Activated T-helper 2 cell treated with anti-CD3 and anti-CD28 coated beads, Interferon-gamma antibody, Interleukin-2, Interleukin-4, amounts not matched to agents 10 μg/mL and 5 μg/mL and 100 μg/mL, durations not matched to agents 14 hours and 24 hours and 36 hours (primary cell): Measurements from ENCODE around the gene ZNRD2. TPM values are rescaled to one million over a fixed set of nuclear protein-coding genes. Genes with fewer than 3 reads are reported as not detected.
A peak's percentile ranks its signal among the peaks of the same experiment; 100 is the strongest.

ENCODE experiments used
- DNase-seq: peaks from one replicate; pipeline ENCODE4 v3.0.0; 2021; ENCODE audit warnings: low spot score
- H3K27ac Mint-ChIP-seq: one replicate; pipeline ENCODE4 v1.8.0; 2021; ENCODE audit warnings: mixed read lengths
- H3K27me3 Mint-ChIP-seq: one replicate; pipeline ENCODE4 v1.8.0; 2021; ENCODE audit warnings: low read depth, mixed read lengths
- H3K36me3 Mint-ChIP-seq: one replicate; pipeline ENCODE4 v1.8.0; 2021; ENCODE audit warnings: low read depth, mixed read lengths
- H3K4me1 Mint-ChIP-seq: one replicate; pipeline ENCODE4 v1.8.0; 2021; ENCODE audit warnings: low read depth, mixed read lengths
- H3K4me3 Mint-ChIP-seq: one replicate; pipeline ENCODE4 v1.8.0; 2021; ENCODE audit warnings: low read depth, mild to moderate bottlenecking, moderate library complexity, mixed read lengths
- H3K9me3 Mint-ChIP-seq: one replicate; pipeline ENCODE4 v1.8.0; 2021; ENCODE audit warnings: mixed read lengths
- intact Hi-C: fragments of 100-400 bp; cut with micrococcal nuclease; formaldehyde crosslinking; loops from one replicate; pipeline ENCODE4 v1.15.1; 2023
- total RNA-seq: library from RNA; stranded (reverse); gene quantifications from 2 replicates; pipeline ENCODE4 v1.2.3, GENCODE V29; 2022

Gene ZNRD2
- total RNA-seq, 1 donor from 2014 or later: 63.8 TPM

DNA sequence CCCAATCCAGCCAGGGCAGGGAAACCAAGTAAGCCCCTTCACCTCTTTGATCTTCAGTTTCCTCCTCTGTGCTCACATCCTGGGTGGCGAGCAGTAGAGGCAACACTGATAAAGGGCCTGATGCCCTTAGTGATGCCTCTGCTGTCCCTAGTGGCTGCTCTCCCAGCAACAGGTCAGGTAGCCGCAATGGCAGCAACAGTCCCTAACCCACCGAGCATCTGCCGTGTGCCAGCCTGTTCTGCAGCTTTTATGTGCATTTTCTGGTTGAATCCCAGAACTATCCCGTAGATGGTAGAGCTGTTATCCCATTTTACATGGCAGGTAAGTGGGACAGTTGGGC lies 40.1 kb upstream of the ZNRD2 start:
- intact Hi-C loops: no loop called here
- H3K27me3 Mint-ChIP-seq: no peaks in the 10 kb centered on the region
- no peak overlapping the region for H3K4me3 Mint-ChIP-seq
- no peak for DNase-seq
- no peaks in the 10 kb centered on the region for H3K9me3 Mint-ChIP-seq
- peaks cover 12% of the 10 kb centered on the region for H3K4me1 Mint-ChIP-seq
- peaks cover 49% of the 10 kb centered on the region for H3K36me3 Mint-ChIP-seq
- H3K27ac Mint-ChIP-seq: no peak overlapping the region

DNA sequence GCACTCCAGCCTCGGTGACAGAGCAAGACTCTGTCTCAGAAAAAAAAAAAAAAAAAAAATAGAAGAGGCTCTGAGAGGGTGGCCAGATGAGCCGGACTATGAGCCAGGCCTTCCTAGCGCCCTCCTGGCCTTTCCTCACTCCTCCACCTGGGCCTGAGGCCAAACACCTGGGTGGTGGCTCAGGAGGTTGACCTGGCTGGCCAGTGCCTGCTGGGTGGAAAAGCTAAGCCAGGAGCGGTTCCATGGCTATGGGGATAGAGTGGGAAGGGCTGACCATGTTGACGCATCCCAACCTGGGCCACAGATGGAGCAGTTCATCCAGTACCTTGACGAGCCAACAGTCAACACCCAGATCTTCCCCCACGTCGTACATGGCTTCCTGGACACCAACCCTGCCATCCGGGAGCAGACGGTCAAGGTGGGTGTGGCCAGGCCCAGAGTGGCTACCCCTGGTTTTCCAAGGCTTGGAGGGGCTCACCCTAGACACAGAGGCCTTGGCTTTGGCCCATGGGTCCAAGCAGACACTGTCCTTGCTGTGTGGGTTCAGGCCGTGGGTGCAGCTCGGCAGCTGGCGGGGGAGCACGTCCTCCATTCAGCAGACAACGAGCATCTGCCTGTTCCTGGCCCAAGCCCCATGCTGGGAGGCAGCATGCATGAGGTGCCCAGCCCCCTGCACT lies 37.8 kb upstream of the ZNRD2 start:
- Mint-ChIP-seq H3K9me3 (no peaks in the 10 kb centered on the region), H3K27ac (no peak overlapping the region), H3K36me3 (peaks cover 51% of the 10 kb centered on the region), H3K4me3 (no peak overlapping the region), H3K27me3 (no peaks in the 10 kb centered on the region), H3K4me1 (peaks cover 6% of the 10 kb centered on the region)
- intact Hi-C loops: no loop called here
- no peak for DNase-seq

DNA sequence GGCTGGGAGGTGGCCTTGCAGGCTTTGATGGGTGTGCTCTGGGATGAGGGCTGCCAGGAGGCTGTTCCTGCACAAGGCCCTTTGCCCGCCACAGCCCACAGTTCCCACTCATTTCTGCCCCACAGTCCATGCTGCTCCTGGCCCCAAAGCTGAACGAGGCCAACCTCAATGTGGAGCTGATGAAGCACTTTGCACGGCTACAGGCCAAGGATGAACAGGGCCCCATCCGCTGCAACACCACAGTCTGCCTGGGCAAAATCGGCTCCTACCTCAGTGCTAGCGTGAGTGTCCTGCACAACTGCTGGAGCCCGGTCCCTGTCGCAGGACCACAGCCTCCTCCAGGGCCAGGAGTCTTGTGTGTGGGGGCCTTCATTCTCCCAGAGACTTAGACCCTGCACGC lies 35.2 kb upstream of the ZNRD2 start:
- H3K9me3 Mint-ChIP-seq: no peaks in the 10 kb centered on the region
- no peak for DNase-seq
- peaks cover 50% of the 10 kb centered on the region for H3K36me3 Mint-ChIP-seq
- H3K4me3 Mint-ChIP-seq: no peak overlapping the region
- peaks cover 1% of the 10 kb centered on the region for H3K4me1 Mint-ChIP-seq
- H3K27ac Mint-ChIP-seq: no peak overlapping the region
- intact Hi-C loops: no loop called here
- no peaks in the 10 kb centered on the region for H3K27me3 Mint-ChIP-seq

DNA sequence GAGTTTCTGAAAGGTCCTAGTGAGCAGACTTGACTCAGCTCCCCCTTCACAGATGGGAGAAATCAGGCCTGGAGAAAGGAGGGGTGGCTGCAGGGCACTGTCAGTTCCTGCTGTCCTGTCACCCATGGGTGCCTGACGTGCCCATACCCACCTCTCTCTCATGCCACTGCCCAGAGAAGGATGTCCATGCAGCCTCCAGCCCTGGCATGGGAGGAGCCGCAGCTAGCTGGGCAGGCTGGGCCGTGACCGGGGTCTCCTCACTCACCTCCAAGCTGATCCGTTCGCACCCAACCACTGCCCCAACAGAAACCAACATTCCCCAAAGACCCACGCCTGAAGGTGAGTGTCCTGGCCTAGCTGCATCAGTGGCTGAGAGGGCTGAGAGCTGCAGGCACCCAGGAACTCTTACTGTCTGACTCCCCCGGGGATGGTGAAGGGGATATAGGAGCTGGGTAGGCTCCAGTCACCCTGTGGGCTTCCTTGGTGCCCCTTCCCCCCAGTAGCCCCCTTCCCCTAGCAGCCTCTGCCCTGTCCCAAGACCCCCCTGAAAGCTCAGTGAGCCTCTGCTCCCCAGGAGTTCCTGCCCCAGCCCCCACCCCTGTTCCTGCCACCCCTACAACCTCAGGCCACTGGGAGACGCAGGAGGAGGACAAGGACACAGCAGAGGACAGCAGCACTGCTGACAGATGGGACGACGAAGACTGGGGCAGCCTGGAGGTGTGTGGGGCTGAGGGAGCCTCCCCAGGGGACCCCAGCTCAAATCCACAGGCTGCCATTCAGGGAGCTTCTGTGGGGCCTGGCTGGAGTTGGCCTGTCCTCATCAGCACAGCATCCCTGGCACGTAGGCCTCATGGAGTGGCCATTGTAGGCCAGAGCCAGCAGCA lies 33.6 kb upstream of the ZNRD2 start:
- no peak for DNase-seq
- intact Hi-C loops: no loop called here
- Mint-ChIP-seq H3K36me3 (peaks cover 38% of the 10 kb centered on the region), H3K27me3 (no peaks in the 10 kb centered on the region), H3K27ac (no peak overlapping the region), H3K4me3 (no peak overlapping the region), H3K4me1 (peaks cover 3% of the 10 kb centered on the region), H3K9me3 (no peaks in the 10 kb centered on the region)

DNA sequence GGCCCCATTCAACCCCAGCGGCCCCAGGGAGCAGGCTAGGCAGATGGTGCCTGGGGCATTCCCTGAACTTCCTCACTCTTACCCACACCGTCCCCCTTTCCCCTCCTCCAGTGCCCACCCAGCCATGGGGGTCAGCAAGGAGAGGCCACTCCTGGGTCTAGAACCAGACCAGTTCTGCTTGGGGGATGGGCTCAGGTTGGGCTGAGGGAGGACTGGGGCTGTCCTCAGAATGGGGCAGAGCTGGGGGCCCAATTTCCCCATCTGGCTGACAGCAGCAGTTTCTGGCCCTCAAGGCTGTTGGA lies 33.0 kb upstream of the ZNRD2 start:
- Mint-ChIP-seq H3K4me1 (peaks cover 5% of the 10 kb centered on the region), H3K27ac (no peak overlapping the region), H3K27me3 (no peaks in the 10 kb centered on the region), H3K4me3 (no peak overlapping the region), H3K9me3 (no peaks in the 10 kb centered on the region), H3K36me3 (peaks cover 39% of the 10 kb centered on the region)
- DNase-seq: no peak
- intact Hi-C loops: no loop called here

DNA sequence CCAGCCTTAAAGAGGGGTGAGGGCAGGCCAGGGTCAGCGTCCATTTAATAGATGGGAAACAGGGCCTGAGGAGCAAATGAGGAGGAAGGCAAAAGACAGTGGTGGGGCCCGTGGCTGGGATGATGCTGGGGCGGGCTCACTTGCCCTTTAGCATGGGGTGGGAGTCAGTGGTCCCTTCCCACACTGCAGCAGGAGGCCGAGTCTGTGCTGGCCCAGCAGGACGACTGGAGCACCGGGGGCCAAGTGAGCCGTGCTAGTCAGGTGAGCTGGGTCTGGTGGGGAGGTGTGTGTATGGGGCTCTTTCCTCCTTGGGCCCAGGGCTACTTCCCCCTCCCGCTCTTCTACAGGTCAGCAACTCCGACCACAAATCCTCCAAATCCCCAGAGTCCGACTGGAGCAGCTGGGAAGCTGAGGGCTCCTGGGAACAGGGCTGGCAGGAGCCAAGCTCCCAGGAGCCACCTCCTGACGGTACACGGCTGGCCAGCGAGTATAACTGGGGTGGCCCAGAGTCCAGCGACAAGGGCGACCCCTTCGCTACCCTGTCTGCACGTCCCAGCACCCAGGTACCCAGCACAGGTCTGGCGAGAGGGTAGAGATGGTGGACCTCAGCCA lies 32.6 kb upstream of the ZNRD2 start:
- DNase-seq: no peak
- no peak overlapping the region for H3K27ac Mint-ChIP-seq
- peaks cover 38% of the 10 kb centered on the region for H3K36me3 Mint-ChIP-seq
- peaks cover 5% of the 10 kb centered on the region for H3K4me1 Mint-ChIP-seq
- intact Hi-C loops: no loop called here
- H3K27me3 Mint-ChIP-seq: no peaks in the 10 kb centered on the region
- H3K4me3 Mint-ChIP-seq: no peak overlapping the region
- no peaks in the 10 kb centered on the region for H3K9me3 Mint-ChIP-seq

DNA sequence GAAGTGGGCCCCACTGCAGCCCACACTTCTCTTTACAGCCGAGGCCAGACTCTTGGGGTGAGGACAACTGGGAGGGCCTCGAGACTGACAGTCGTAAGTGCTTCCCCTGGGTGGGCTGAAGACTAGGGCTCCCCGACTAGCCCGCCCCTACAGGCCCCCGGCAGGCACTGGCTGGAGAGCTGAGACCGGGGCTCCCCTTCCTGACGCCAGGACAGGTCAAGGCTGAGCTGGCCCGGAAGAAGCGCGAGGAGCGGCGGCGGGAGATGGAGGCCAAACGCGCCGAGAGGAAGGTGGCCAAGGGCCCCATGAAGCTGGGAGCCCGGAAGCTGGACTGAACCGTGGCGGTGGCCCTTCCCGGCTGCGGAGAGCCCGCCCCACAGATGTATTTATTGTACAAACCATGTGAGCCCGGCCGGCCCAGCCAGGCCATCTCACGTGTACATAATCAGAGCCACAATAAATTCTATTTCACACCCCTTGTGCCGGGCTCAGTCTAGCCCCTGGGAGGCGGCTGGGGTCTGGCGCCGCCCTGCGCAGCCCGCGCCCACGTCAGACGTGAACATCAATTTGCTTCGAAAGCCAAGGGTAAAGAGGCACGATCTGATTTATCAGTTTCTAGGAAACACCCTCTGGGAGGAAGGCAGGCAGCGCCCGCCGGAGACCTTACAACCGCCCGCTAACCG lies 31.9 kb upstream of the ZNRD2 start:
- Mint-ChIP-seq H3K4me1 (peaks cover 5% of the 10 kb centered on the region), H3K27ac (no peak overlapping the region), H3K36me3 (peaks cover 37% of the 10 kb centered on the region), H3K27me3 (no peaks in the 10 kb centered on the region), H3K4me3 (no peak overlapping the region), H3K9me3 (no peaks in the 10 kb centered on the region)
- DNase-seq: no peak
- intact Hi-C loops: no loop called here

DNA sequence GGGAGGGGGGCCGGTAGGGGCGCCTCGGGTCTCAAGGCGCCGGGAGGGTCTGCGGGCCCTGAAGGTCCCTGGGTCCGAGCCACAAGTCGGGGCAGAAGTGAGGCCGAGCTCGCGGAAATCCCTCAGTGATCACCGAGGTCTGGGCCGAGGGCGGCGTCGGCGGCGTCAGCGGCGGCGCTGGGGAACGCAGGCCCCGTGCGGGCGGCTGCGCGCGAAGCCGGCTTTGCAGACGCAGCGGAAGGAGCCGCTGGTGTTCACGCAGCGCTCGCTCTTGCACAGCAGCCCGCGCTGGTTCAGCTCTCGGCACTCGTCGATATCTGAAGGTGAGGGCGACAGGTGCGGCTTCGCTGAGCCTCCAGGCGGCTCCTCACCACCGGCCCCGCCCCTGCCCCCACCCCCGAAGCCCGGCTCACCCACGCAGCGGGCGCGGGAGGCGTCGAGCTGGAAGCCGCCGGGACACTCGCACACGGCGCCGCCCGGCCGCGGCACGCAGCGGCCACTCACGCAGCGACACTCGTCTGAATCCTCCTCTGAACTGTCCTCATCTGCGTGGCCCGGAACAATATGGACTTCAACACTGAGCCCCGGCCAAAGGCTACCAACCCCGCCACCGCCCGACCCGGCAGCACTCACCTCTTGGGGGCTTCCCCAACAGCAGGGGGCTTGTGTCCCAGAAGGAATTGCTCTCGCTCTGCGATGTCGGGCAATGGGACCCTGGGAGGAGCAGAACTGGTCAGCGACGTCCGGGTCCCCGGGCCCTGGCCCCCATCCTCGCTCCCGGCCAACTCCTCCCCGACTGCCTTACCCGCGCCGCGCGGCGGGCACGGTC lies 31.1 kb upstream of the ZNRD2 start:
- DNase-seq: no peak
- Mint-ChIP-seq H3K36me3 (peaks cover 41% of the 10 kb centered on the region), H3K27me3 (no peaks in the 10 kb centered on the region), H3K4me1 (peaks cover 6% of the 10 kb centered on the region), H3K9me3 (no peaks in the 10 kb centered on the region), H3K4me3 (no peak overlapping the region), H3K27ac (no peak overlapping the region)
- intact Hi-C loops: no loop called here

DNA sequence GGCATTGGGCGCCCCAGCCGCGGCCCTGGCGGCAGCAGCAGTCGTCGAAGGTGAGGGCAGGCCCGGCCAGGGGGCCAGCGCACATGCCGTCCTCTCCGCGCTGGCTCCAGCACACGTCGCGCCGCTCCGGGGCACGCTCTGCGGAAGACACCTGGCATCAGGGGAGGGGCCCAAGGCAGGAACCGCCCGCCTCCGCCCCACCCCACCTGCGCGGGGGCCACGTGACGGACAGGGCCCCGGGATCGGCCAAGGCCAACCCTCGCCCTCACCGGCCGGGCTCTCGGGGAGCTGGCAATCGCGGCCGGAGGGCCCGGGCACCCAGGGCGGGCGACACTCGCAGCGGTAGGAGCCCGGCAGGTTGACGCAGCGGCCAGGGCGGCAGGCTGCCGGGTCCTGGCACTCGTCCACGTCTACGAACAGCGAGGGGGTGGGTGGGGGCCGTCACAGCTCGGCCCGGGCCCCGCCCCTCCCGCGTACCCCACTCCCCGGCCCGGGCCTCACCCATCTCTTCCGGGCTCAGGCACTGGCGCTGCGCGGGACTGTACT lies 30.5 kb upstream of the ZNRD2 start:
- H3K36me3 Mint-ChIP-seq: peaks cover 44% of the 10 kb centered on the region
- no peaks in the 10 kb centered on the region for H3K27me3 Mint-ChIP-seq
- intact Hi-C loops: loop anchor here (1.0 to 2.0 kb wide), 4 partner anchors 15 to 75 kb away; partner anchors contain the start of genes MAP3K11, PCNX3, SCYL1 and ZNRD2
- H3K4me3 Mint-ChIP-seq: peak overlapping the region; percentile 81
- no peaks in the 10 kb centered on the region for H3K9me3 Mint-ChIP-seq
- peak overlapping the region; percentile 55 for H3K27ac Mint-ChIP-seq
- H3K4me1 Mint-ChIP-seq: peaks cover 12% of the 10 kb centered on the region
- DNase-seq: no peak

DNA sequence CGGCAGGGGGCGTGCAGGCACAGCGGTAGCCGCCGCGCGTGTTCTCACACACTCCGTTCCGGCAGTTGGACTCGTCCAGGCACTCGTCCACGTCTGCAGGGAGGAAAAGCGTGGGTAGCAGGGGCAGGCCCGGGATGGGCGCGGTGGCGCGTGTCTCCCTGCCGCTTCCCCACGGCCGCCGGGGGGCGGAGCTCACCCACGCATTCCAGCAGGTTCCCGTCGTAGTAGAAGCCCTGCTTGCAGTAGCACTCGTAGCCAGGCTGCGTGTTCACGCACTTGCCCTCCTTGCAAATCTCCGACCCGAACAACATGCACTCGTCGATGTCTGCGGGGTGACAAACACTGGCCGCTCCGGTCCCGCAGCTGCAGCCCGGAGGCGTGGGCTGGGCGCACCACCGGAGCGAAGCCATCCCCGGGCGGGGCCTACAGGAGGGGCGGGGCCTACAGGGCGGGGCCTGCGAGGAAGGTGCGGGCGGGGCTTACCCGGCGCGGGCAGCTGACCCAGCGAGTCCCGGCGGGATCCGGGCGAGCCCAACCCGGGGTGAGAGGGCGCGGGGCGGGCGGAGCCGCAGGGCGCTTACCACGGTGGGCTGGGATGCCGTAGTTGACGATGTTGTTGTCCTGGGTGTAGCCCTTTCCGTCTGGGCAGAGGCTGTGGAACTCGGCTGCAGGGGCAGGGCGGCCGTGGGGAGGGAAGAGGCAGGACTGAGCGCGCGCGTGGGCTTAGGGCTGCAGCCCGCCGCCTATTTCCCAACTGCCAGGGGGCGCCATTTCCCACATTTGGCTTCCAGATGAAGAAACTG lies 29.8 kb upstream of the ZNRD2 start:
- peaks cover 43% of the 10 kb centered on the region for H3K36me3 Mint-ChIP-seq
- no peaks in the 10 kb centered on the region for H3K27me3 Mint-ChIP-seq
- intact Hi-C loops: loop anchor here (1.0 to 2.0 kb wide), 4 partner anchors 16 to 74 kb away; partner anchors contain the start of genes MAP3K11, PCNX3, SCYL1 and ZNRD2
- H3K27ac Mint-ChIP-seq: peak overlapping the region; percentile 70
- H3K9me3 Mint-ChIP-seq: no peaks in the 10 kb centered on the region
- peak overlapping the region; percentile 81 for H3K4me3 Mint-ChIP-seq
- peak; percentile 86 for DNase-seq
- H3K4me1 Mint-ChIP-seq: peaks cover 18% of the 10 kb centered on the region
